ENCODE data around the gene PROM1.

DNA sequence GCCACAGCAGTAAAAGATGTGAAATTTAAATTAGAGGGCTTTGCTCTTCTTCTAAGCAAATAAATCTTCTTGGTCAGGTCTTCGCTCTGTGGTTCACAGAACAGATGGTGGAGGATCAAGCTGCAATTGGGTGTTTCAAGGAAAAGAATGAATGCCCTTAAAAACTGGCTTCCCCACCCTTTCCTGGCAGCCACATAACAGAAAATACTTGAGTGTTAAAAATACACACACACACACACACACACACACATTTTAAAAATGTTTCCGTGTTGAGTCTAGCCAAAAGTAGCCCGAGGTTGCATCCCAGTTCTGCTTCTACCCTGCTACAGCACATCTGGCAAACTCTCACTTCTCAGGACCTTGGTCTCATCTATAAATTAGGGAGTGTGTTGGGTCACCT, 64.2 kb downstream of the PROM1 start:
- TF ChIP-seq, protein P1, sequence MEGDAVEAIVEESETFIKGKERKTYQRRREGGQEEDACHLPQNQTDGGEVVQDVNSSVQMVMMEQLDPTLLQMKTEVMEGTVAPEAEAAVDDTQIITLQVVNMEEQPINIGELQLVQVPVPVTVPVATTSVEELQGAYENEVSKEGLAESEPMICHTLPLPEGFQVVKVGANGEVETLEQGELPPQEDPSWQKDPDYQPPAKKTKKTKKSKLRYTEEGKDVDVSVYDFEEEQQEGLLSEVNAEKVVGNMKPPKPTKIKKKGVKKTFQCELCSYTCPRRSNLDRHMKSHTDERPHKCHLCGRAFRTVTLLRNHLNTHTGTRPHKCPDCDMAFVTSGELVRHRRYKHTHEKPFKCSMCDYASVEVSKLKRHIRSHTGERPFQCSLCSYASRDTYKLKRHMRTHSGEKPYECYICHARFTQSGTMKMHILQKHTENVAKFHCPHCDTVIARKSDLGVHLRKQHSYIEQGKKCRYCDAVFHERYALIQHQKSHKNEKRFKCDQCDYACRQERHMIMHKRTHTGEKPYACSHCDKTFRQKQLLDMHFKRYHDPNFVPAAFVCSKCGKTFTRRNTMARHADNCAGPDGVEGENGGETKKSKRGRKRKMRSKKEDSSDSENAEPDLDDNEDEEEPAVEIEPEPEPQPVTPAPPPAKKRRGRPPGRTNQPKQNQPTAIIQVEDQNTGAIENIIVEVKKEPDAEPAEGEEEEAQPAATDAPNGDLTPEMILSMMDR (IDR thresholded peaks at IDR 0.05), result no peak
- TF ChIP-seq POLR2A (IDR thresholded peaks at IDR 0.05), result no peak
